ENCODE data around the gene TUBA3E. TPM values are rescaled to one million over a fixed set of nuclear protein-coding genes. Genes with fewer than 3 reads are reported as not detected.
"Not testable (repeated sequence)": the region's sequence is repeated elsewhere in the genome, so short reads cannot be mapped to it uniquely, and the experiment has no call there.

The TUBA3E gene
- total RNA-seq, 1 donor from 2014 or later: 47.1 TPM

GRCh38 chr2:130165293-130166016, 32.8 kb downstream of the TUBA3E start:
- DNase-seq: no peak
- H3K27ac ChIP-seq (replicated peaks): no peak overlapping the region
- no peak for TF ChIP-seq CTCF (IDR thresholded peaks at IDR 0.05; ENCODE audit: borderline replicate concordance)
- intact Hi-C loops (cut with micrococcal nuclease): no loop called here
- peaks cover 4% of the 10 kb centered on the region for H3K4me1 ChIP-seq
- H3K4me3 ChIP-seq: no peak overlapping the region
- H3K36me3 ChIP-seq: peaks cover 75% of the 10 kb centered on the region
- H3K9me3 ChIP-seq (replicated peaks): no peaks in the 10 kb centered on the region
- no peaks in the 10 kb centered on the region for H3K27me3 ChIP-seq (ENCODE audit: low read depth)

- no peaks in the 10 kb centered on the region for H3K27me3 ChIP-seq (ENCODE audit: low read depth)
- H3K36me3 ChIP-seq: peaks cover 71% of the 10 kb centered on the region
- intact Hi-C loops (cut with micrococcal nuclease): no loop called here
- no peak overlapping the region for H3K4me3 ChIP-seq
- TF ChIP-seq CTCF (IDR thresholded peaks at IDR 0.05; ENCODE audit: borderline replicate concordance): no peak
- peaks cover 10% of the 10 kb centered on the region for H3K4me1 ChIP-seq
- H3K9me3 ChIP-seq (replicated peaks): no peaks in the 10 kb centered on the region
- no peak for DNase-seq
- no peak overlapping the region for H3K27ac ChIP-seq (replicated peaks)
These were observed 35.3 kb downstream of the TUBA3E start for GRCh38 chr2:130162968-130163367.

GRCh38 chr2:130162486-130162885, 35.8 kb downstream of the TUBA3E start:
- H3K4me3 ChIP-seq; H3K27me3 ChIP-seq (ENCODE audit: low read depth); intact Hi-C loops (cut with micrococcal nuclease); H3K4me1 ChIP-seq; H3K27ac ChIP-seq (replicated peaks); H3K9me3 ChIP-seq (replicated peaks); DNase-seq: not testable (repeated sequence)
- H3K36me3 ChIP-seq: peaks cover 67% of the 10 kb centered on the region

GRCh38 chr2:130160838-130161705, 37.2 kb downstream of the TUBA3E start:
- H3K4me3 ChIP-seq; intact Hi-C loops (cut with micrococcal nuclease); H3K4me1 ChIP-seq; H3K9me3 ChIP-seq (replicated peaks); H3K27me3 ChIP-seq (ENCODE audit: low read depth): not testable (repeated sequence)
- peak; percentile 65 for DNase-seq
- Histone ChIP-seq H3K27ac (replicated peaks) (peak overlapping the region; percentile 75), H3K36me3 (peaks cover 52% of the 10 kb centered on the region)

- no peak for DNase-seq
- no peaks in the 10 kb centered on the region for H3K9me3 ChIP-seq (replicated peaks)
- peaks cover 10% of the 10 kb centered on the region for H3K4me1 ChIP-seq
- intact Hi-C loops (cut with micrococcal nuclease): no loop called here
- peak overlapping the region; percentile 75 for H3K27ac ChIP-seq (replicated peaks)
- no peaks in the 10 kb centered on the region for H3K27me3 ChIP-seq (ENCODE audit: low read depth)
- H3K4me3 ChIP-seq: no peak overlapping the region
- no peak for TF ChIP-seq CTCF (IDR thresholded peaks at IDR 0.05; ENCODE audit: borderline replicate concordance)
- H3K36me3 ChIP-seq: peaks cover 46% of the 10 kb centered on the region
These were observed 38.1 kb downstream of the TUBA3E start for GRCh38 chr2:130160131-130160530.

- intact Hi-C loops (cut with micrococcal nuclease): not testable (repeated sequence)
- peaks cover 46% of the 10 kb centered on the region for H3K36me3 ChIP-seq
These were observed 38.9 kb downstream of the TUBA3E start for GRCh38 chr2:130159376-130159775.

GRCh38 chr2:130158631-130159030, 39.6 kb downstream of the TUBA3E start:
- H3K4me3 ChIP-seq: no peak overlapping the region
- no peak for DNase-seq
- H3K9me3 ChIP-seq (replicated peaks): no peaks in the 10 kb centered on the region
- TF ChIP-seq CTCF (IDR thresholded peaks at IDR 0.05; ENCODE audit: borderline replicate concordance): no peak
- H3K27me3 ChIP-seq (ENCODE audit: low read depth): no peaks in the 10 kb centered on the region
- peaks cover 10% of the 10 kb centered on the region for H3K4me1 ChIP-seq
- H3K36me3 ChIP-seq: peaks cover 44% of the 10 kb centered on the region
- no peak overlapping the region for H3K27ac ChIP-seq (replicated peaks)
- intact Hi-C loops (cut with micrococcal nuclease): no loop called here

More at GRCh38 chr2:130159376-130159775, 38.9 kb downstream of the TUBA3E start:
- H3K9me3 ChIP-seq (replicated peaks); H3K4me3 ChIP-seq; H3K4me1 ChIP-seq; H3K27me3 ChIP-seq (ENCODE audit: low read depth); H3K27ac ChIP-seq (replicated peaks); DNase-seq: not testable (repeated sequence)

GRCh38 chr2:130157825-130158514, 40.3 kb downstream of the TUBA3E start:
- H3K9me3 ChIP-seq (replicated peaks); DNase-seq; H3K4me1 ChIP-seq; H3K27me3 ChIP-seq (ENCODE audit: low read depth); intact Hi-C loops (cut with micrococcal nuclease); H3K27ac ChIP-seq (replicated peaks); H3K4me3 ChIP-seq: not testable (repeated sequence)
- H3K36me3 ChIP-seq: peaks cover 43% of the 10 kb centered on the region

GRCh38 chr2:130157354-130157753, 40.9 kb downstream of the TUBA3E start:
- H3K9me3 ChIP-seq (replicated peaks); H3K27me3 ChIP-seq (ENCODE audit: low read depth); DNase-seq; H3K27ac ChIP-seq (replicated peaks); H3K4me3 ChIP-seq; intact Hi-C loops (cut with micrococcal nuclease); H3K4me1 ChIP-seq: not testable (repeated sequence)
- H3K36me3 ChIP-seq: peaks cover 43% of the 10 kb centered on the region

Data from left ventricle myocardium inferior (tissue), 1 donor.